Keratinocyte (primary cell): ENCODE data around the gene PLXNA1. TPM values are rescaled to one million over a fixed set of nuclear protein-coding genes. Genes with fewer than 3 reads are reported as not detected.
A peak's percentile ranks its signal among the peaks of the same experiment; 100 is the strongest.

Source experiments
- DNase-seq: peaks from one replicate; pipeline ENCODE4 v3.0.0-alpha.2; 2011; ENCODE audit warnings: low read depth, missing footprints, low spot score
- FAIRE-seq: peaks from 2 replicates; lab custom pipeline; 2011; peaks lifted over from hg19 to GRCh38; lab: Jason Lieb, UNC
- H2AFZ ChIP-seq: 2 replicates; pipeline ENCODE4 v1.6.0; 2012; ENCODE audit warnings: low read length, control low read depth, inconsistent platforms; ENCODE audit not compliant: control insufficient read depth
- H3K27ac ChIP-seq: 2 replicates; pipeline ENCODE4 v1.5.1; 2011; ENCODE audit warnings: low read length; ENCODE audit not compliant: control insufficient read depth, insufficient read depth
- H3K27me3 ChIP-seq: 3 replicates; pipeline ENCODE4 v1.6.0; 2011; ENCODE audit warnings: low read length; ENCODE audit not compliant: control insufficient read depth, insufficient read depth; ENCODE audit errors: extremely low read depth
- H3K36me3 ChIP-seq, 2 experiments: 2 replicates in 1 of 2; 3 replicates in 1 of 2; pipeline ENCODE4 v1.5.1; 2011; ENCODE audit warnings: low read length in 2 of 2, mild to moderate bottlenecking in 1 of 2; ENCODE audit not compliant: control insufficient read depth in 2 of 2, insufficient read depth in 2 of 2; ENCODE audit errors: extremely low read depth in 1 of 2
- H3K4me1 ChIP-seq: 3 replicates; pipeline ENCODE4 v1.5.1; 2011; ENCODE audit warnings: low read length; ENCODE audit not compliant: control insufficient read depth, insufficient read depth; ENCODE audit errors: extremely low read depth
- H3K4me2 ChIP-seq: 3 replicates; pipeline ENCODE4 v1.6.0; 2011; ENCODE audit warnings: low read depth, low read length; ENCODE audit not compliant: control insufficient read depth, insufficient read depth; ENCODE audit errors: extremely low read depth
- H3K4me3 ChIP-seq, 3 experiments: fragments of 200-600 bp in 1 of 3; sonication (generic) in 1 of 3; 2 replicates in 2 of 3; 3 replicates in 1 of 3; pipeline ENCODE4 v1.5.1; 2011 to 2016; ENCODE audit warnings: low read length in 3 of 3, mild to moderate bottlenecking in 3 of 3, control low read depth in 2 of 3, inconsistent platforms in 1 of 3, low read depth in 1 of 3, mixed read lengths in 1 of 3, mixed run types in 1 of 3, moderate library complexity in 1 of 3; ENCODE audit not compliant: control insufficient read depth in 2 of 3, insufficient read depth in 2 of 3; ENCODE audit errors: extremely low read depth in 1 of 3
- H3K79me2 ChIP-seq: 2 replicates; pipeline ENCODE4 v1.6.0; 2012; ENCODE audit warnings: low read length; ENCODE audit not compliant: control insufficient read depth, insufficient read depth
- H3K9ac ChIP-seq: 3 replicates; pipeline ENCODE4 v1.6.0; 2011; ENCODE audit warnings: low read length; ENCODE audit not compliant: control insufficient read depth, insufficient read depth; ENCODE audit errors: extremely low read depth
- H3K9me1 ChIP-seq: 3 replicates; pipeline ENCODE4 v1.6.0; 2011; ENCODE audit warnings: low read length; ENCODE audit not compliant: control insufficient read depth, insufficient read depth; ENCODE audit errors: extremely low read depth
- H3K9me3 ChIP-seq: 2 replicates; pipeline ENCODE4 v1.5.1; 2012; ENCODE audit warnings: low read depth, low read length; ENCODE audit not compliant: control insufficient read depth
- H4K20me1 ChIP-seq: 3 replicates; pipeline ENCODE4 v1.6.0; 2011; ENCODE audit warnings: low read length; ENCODE audit not compliant: control insufficient read depth, insufficient read depth; ENCODE audit errors: extremely low read depth
- CTCF ChIP-seq, 3 experiments: IDR thresholded peaks in 1 of 3; conservative IDR thresholded peaks in 1 of 3; optimal IDR thresholded peaks in 1 of 3; 2 replicates in 2 of 3; 3 replicates in 1 of 3; pipeline versions ENCODE3 to v1.5.1; 2011; ENCODE audit warnings: low read length in 3 of 3, mild to moderate bottlenecking in 3 of 3, moderate library complexity in 2 of 3, control low read depth in 1 of 3, inconsistent platforms in 1 of 3; ENCODE audit not compliant: insufficient read depth in 2 of 3; ENCODE audit errors: extremely low read depth in 1 of 3
- EZH2 ChIP-seq: IDR thresholded peaks from one replicate; pipeline ENCODE4 v1.6.1; 2012; ENCODE audit warnings: inconsistent platforms, mild to moderate bottlenecking, low read length, moderate library complexity
- dilution Hi-C: fragments of 300-500 bp; cut with MboI; formaldehyde crosslinking; loops from one replicate; pipeline ENCODE4 v1.7.0; 2020; ENCODE audit warnings: low sequenced_read_pairs; ENCODE audit not compliant: extremely low pct_ligation_motif_present
- polyA plus RNA-seq, 5 experiments: library from polyadenylated mRNA; depleted of rRNA in 3 of 5; stranded (reverse) in 3 of 5; stranded (forward) in 1 of 5; unstranded in 1 of 5; fragments of >200 nt; gene quantifications; 1 replicate in 1 of 5; 2 replicates in 3 of 5; 3 replicates in 1 of 5; pipeline versions ENCODE4 v1.2.1 to v1.2.3, GENCODE V29; 2011 to 2012; ENCODE audit warnings: missing spikeins in 2 of 5, low read depth in 1 of 5, low replicate concordance in 1 of 5

Gene PLXNA1
- polyA plus RNA-seq, 1 donor (not counting 4 experiments of a cell fraction or from before 2014, with no cell fraction given): 38.4 TPM

GRCh38 chr3:126984391-126985131, 1.6 kb downstream of the PLXNA1 start:
- no peaks in the 10 kb centered on the region for H3K9me1 ChIP-seq
- no peak overlapping the region for H2AFZ ChIP-seq
- H4K20me1 ChIP-seq: peaks cover 37% of the 10 kb centered on the region
- H3K4me2 ChIP-seq: peak overlapping the region; percentile 71
- no peaks in the 10 kb centered on the region for H3K27me3 ChIP-seq
- TF ChIP-seq EZH2: no peak
- no peak for TF ChIP-seq CTCF (optimal IDR thresholded peaks at IDR 0.05 in 1 of 3, IDR thresholded peaks at IDR 0.05 in 1 of 3, conservative IDR thresholded peaks at IDR 0.05 in 1 of 3; ENCODE audit: extremely low read depth in 1 of 3, insufficient read depth in 2 of 3, low read length in 3 of 3)
- peak overlapping the region; percentile 76 for H3K9ac ChIP-seq
- FAIRE-seq (no peak), DNase-seq (no peak)
- H3K79me2 ChIP-seq: peaks cover 61% of the 10 kb centered on the region
- H3K4me1 ChIP-seq: peaks cover 29% of the 10 kb centered on the region
- H3K9me3 ChIP-seq: no peaks in the 10 kb centered on the region
- dilution Hi-C loops: no loop called here
- H3K4me3 ChIP-seq: peak overlapping the region; percentile 73 to 89 (median 79)
- no peak overlapping the region for H3K27ac ChIP-seq
- peaks cover 1 to 22% of the 10 kb centered on the region in 2 experiments for H3K36me3 ChIP-seq

- H3K27me3 ChIP-seq: no peaks in the 10 kb centered on the region
- no peak overlapping the region for H2AFZ ChIP-seq
- H3K27ac ChIP-seq: no peak overlapping the region
- no peaks in the 10 kb centered on the region for H3K9me1 ChIP-seq
- H3K36me3 ChIP-seq: peaks cover 7 to 30% of the 10 kb centered on the region in 2 experiments
- no peak for FAIRE-seq
- dilution Hi-C loops: no loop called here
- peaks cover 44% of the 10 kb centered on the region for H4K20me1 ChIP-seq
- peaks cover 69% of the 10 kb centered on the region for H3K79me2 ChIP-seq
- no peak for TF ChIP-seq CTCF (optimal IDR thresholded peaks at IDR 0.05 in 1 of 3, IDR thresholded peaks at IDR 0.05 in 1 of 3, conservative IDR thresholded peaks at IDR 0.05 in 1 of 3; ENCODE audit: extremely low read depth in 1 of 3, insufficient read depth in 2 of 3, low read length in 3 of 3)
- no peak for TF ChIP-seq EZH2
- peak overlapping the region; percentile 71 for H3K4me2 ChIP-seq
- H3K9ac ChIP-seq: peak overlapping the region; percentile 15
- peaks cover 29% of the 10 kb centered on the region for H3K4me1 ChIP-seq
- no peak for DNase-seq
- no peaks in the 10 kb centered on the region for H3K9me3 ChIP-seq
- peak overlapping the region in 1 of 3 experiments; percentile 73 for H3K4me3 ChIP-seq
These were observed 2.4 kb downstream of the PLXNA1 start for GRCh38 chr3:126985132-126985985.
